Neural progenitor cell (in vitro differentiated cells): ENCODE results near the gene ALDH1B1. TPM values are rescaled to one million over a fixed set of nuclear protein-coding genes. Genes with fewer than 3 reads are reported as not detected.

Source experiments
- DNase-seq: peaks from one replicate; pipeline ENCODE4 v3.0.0-alpha.2; 2016; ENCODE audit warnings: low spot score
- H2AFZ ChIP-seq: fragments of 200-600 bp; sonication (generic); replicated peaks from 2 replicates; pipeline ENCODE4 v1.6.1; 2016; ENCODE audit warnings: antibody characterized with exemption
- H3F3A ChIP-seq: fragments of 200-600 bp; sonication (generic); 2 replicates; pipeline ENCODE4 v1.6.1; 2016; ENCODE audit warnings: antibody characterized with exemption, low read depth
- H3K27ac ChIP-seq: fragments of 200-600 bp; sonication (generic); 2 replicates; pipeline ENCODE4 v1.5.1; 2016; ENCODE audit warnings: mild to moderate bottlenecking
- H3K27me3 ChIP-seq: fragments of 200-600 bp; sonication (generic); 2 replicates; pipeline ENCODE4 v1.6.1; 2016; ENCODE audit warnings: mild to moderate bottlenecking, moderate library complexity
- H3K36me3 ChIP-seq: fragments of 200-600 bp; sonication (generic); 2 replicates; pipeline ENCODE4 v1.5.1; 2016
- H3K4me1 ChIP-seq: fragments of 200-600 bp; sonication (generic); 2 replicates; pipeline ENCODE4 v1.6.1; 2016; ENCODE audit warnings: mixed run types
- H3K4me2 ChIP-seq: fragments of 200-600 bp; sonication (generic); 2 replicates; pipeline ENCODE4 v1.6.1; 2016
- H3K4me3 ChIP-seq: fragments of 200-600 bp; sonication (generic); 2 replicates; pipeline ENCODE4 v1.5.1; 2016
- H3K79me2 ChIP-seq: fragments of 200-600 bp; sonication (generic); 2 replicates; pipeline ENCODE4 v1.6.1; 2016; ENCODE audit warnings: low read depth
- H3K9ac ChIP-seq: fragments of 200-600 bp; sonication (generic); 2 replicates; pipeline ENCODE4 v1.6.1; 2016
- H3K9me3 ChIP-seq: fragments of 200-600 bp; sonication (generic); 2 replicates; pipeline ENCODE4 v1.5.1; 2016; ENCODE audit warnings: low read depth
- H4K20me1 ChIP-seq: fragments of 200-600 bp; sonication (generic); 2 replicates; pipeline ENCODE4 v1.6.1; 2016; ENCODE audit warnings: low read depth
- H3K27ac Mint-ChIP-seq: 3 replicates; pipeline ENCODE4 v1.8.0; 2021; ENCODE audit warnings: mixed read lengths
- H3K27me3 Mint-ChIP-seq: 2 replicates; pipeline ENCODE4 v1.8.0; 2022; ENCODE audit warnings: low read depth, mild to moderate bottlenecking, inconsistent platforms, moderate library complexity, mixed read lengths; ENCODE audit not compliant: insufficient read depth
- H3K36me3 Mint-ChIP-seq: 3 replicates; pipeline ENCODE4 v1.8.0; 2021; ENCODE audit warnings: mixed read lengths
- H3K4me1 Mint-ChIP-seq: 3 replicates; pipeline ENCODE4 v1.8.0; 2021; ENCODE audit warnings: mixed read lengths
- H3K4me3 Mint-ChIP-seq: 3 replicates; pipeline ENCODE4 v1.8.0; 2021; ENCODE audit warnings: mild to moderate bottlenecking, moderate library complexity, mixed read lengths
- H3K9me3 Mint-ChIP-seq: 3 replicates; pipeline ENCODE4 v1.8.0; 2020; ENCODE audit warnings: mixed read lengths
- CTCF ChIP-seq: fragments of 200-600 bp; sonication (generic); IDR thresholded peaks from 2 replicates; pipeline ENCODE4 v1.5.1; 2017; ENCODE audit warnings: antibody characterized with exemption, mild to moderate bottlenecking
- EZH2 ChIP-seq: fragments of 200-600 bp; sonication (generic); IDR thresholded peaks from 2 replicates; pipeline ENCODE4 v1.6.1; 2017; ENCODE audit warnings: antibody characterized with exemption, mild to moderate bottlenecking, moderate library complexity
- EZH2phosphoT487 ChIP-seq: fragments of 200-600 bp; sonication (generic); IDR thresholded peaks from 2 replicates; pipeline ENCODE4 v1.6.1; 2017; ENCODE audit warnings: antibody characterized with exemption
- total RNA-seq: library from RNA; depleted of rRNA; stranded (reverse); fragments of >200 nt; gene quantifications from 2 replicates; pipeline ENCODE4 v1.2.3, GENCODE V29; 2015; ENCODE audit warnings: low replicate concordance

Gene ALDH1B1
- total RNA-seq, 1 donor from 2014 or later, result 32.9 TPM

- Histone ChIP-seq H3F3A (no peaks in the 10 kb centered on the region), H3K79me2 (peaks cover 38% of the 10 kb centered on the region), H3K27ac (no peak overlapping the region), H3K4me3 (peak overlapping the region; percentile 85), H3K9ac (no peak overlapping the region), H4K20me1 (peaks cover 4% of the 10 kb centered on the region), H3K4me1 (peaks cover 21% of the 10 kb centered on the region), H3K36me3 (no peaks in the 10 kb centered on the region), H3K4me2 (peak overlapping the region; percentile 98), H3K9me3 (no peaks in the 10 kb centered on the region), H2AFZ (no peak overlapping the region), H3K27me3 (peaks cover 8% of the 10 kb centered on the region)
- no peak for DNase-seq
- Mint-ChIP-seq H3K4me1 (peaks cover 26% of the 10 kb centered on the region), H3K9me3 (no peaks in the 10 kb centered on the region), H3K4me3 (peak overlapping the region; percentile 86), H3K27me3 (peaks cover 7% of the 10 kb centered on the region), H3K27ac (peak overlapping the region; percentile 83), H3K36me3 (peaks cover 9% of the 10 kb centered on the region)
- TF ChIP-seq EZH2 (no peak), EZH2phosphoT487 (no peak), CTCF (no peak)
These were observed 1.0 kb upstream of the ALDH1B1 start for GRCh38 chr9:38391278-38392118.

GRCh38 chr9:38393128-38393796 lies 760 bp downstream of the ALDH1B1 start:
- peak overlapping the region; percentile 84 for H2AFZ ChIP-seq
- Mint-ChIP-seq H3K27ac (no peak overlapping the region), H3K27me3 (peaks cover 7% of the 10 kb centered on the region), H3K36me3 (peaks cover 24% of the 10 kb centered on the region), H3K9me3 (no peaks in the 10 kb centered on the region), H3K4me1 (peaks cover 26% of the 10 kb centered on the region), H3K4me3 (peak overlapping the region; percentile 86)
- peaks cover 4% of the 10 kb centered on the region for H4K20me1 ChIP-seq
- peak overlapping the region; percentile 98 for H3K4me2 ChIP-seq
- no peak overlapping the region for H3K27ac ChIP-seq
- H3K4me3 ChIP-seq, result peak overlapping the region; percentile 85
- H3K9ac ChIP-seq, result peak overlapping the region; percentile 65
- TF ChIP-seq CTCF, result no peak
- no peak for TF ChIP-seq EZH2phosphoT487
- no peak for TF ChIP-seq EZH2
- no peaks in the 10 kb centered on the region for H3F3A ChIP-seq
- peaks cover 21% of the 10 kb centered on the region for H3K4me1 ChIP-seq
- peaks cover 8% of the 10 kb centered on the region for H3K27me3 ChIP-seq
- no peaks in the 10 kb centered on the region for H3K36me3 ChIP-seq
- no peak for DNase-seq
- H3K9me3 ChIP-seq, result no peaks in the 10 kb centered on the region
- H3K79me2 ChIP-seq, result peaks cover 41% of the 10 kb centered on the region

- Histone ChIP-seq H3K27me3 (peaks cover 8% of the 10 kb centered on the region), H3K9ac (no peak overlapping the region), H3K36me3 (no peaks in the 10 kb centered on the region), H4K20me1 (peaks cover 4% of the 10 kb centered on the region), H3F3A (no peaks in the 10 kb centered on the region), H3K27ac (no peak overlapping the region), H3K4me2 (no peak overlapping the region), H3K4me1 (peaks cover 21% of the 10 kb centered on the region), H3K9me3 (no peaks in the 10 kb centered on the region), H3K79me2 (peaks cover 41% of the 10 kb centered on the region), H3K4me3 (no peak overlapping the region), H2AFZ (no peak overlapping the region)
- no peak for DNase-seq
- Mint-ChIP-seq H3K9me3 (no peaks in the 10 kb centered on the region), H3K27me3 (peaks cover 2% of the 10 kb centered on the region), H3K27ac (no peak overlapping the region), H3K4me1 (peaks cover 17% of the 10 kb centered on the region), H3K4me3 (peak overlapping the region; percentile 86), H3K36me3 (peaks cover 27% of the 10 kb centered on the region)
- no peak for TF ChIP-seq CTCF
- TF ChIP-seq EZH2phosphoT487, result no peak
- no peak for TF ChIP-seq EZH2
These were observed 1.9 kb downstream of the ALDH1B1 start for GRCh38 chr9:38394416-38394815.
